Measurements from ENCODE around the gene REC114. TPM values are rescaled to one million over a fixed set of nuclear protein-coding genes. Genes with fewer than 3 reads are reported as not detected.

Gene REC114
- total and polyA plus RNA-seq, 2 donors (not counting 1 experiment from before 2014, with no cell fraction given): not detected

- Histone ChIP-seq H3K79me2 (ENCODE audit: control insufficient read depth, insufficient read depth, low read length) (no peaks in the 10 kb centered on the region), H3K27ac (ENCODE audit: low read length in 2 of 2) (no peak overlapping the region), H3K9ac (ENCODE audit: low read length) (no peak overlapping the region), H3K27me3 (replicated peaks in 1 of 4; ENCODE audit: control extremely low read depth in 1 of 4, control insufficient read depth in 3 of 4, insufficient read depth in 4 of 4, low read length in 3 of 4) (peaks cover 0 to 4% (median 0%) of the 10 kb centered on the region in 4 experiments), H3K9me3 (ENCODE audit: control extremely low read depth in 1 of 3, control insufficient read depth in 2 of 3, insufficient read depth in 1 of 3, low read length in 2 of 3) (no peaks in the 10 kb centered on the region), H2AFZ (ENCODE audit: insufficient read depth, low read depth, low read length, poor library complexity, severe bottlenecking) (no peak overlapping the region), H3K4me1 (ENCODE audit: control insufficient read depth in 2 of 2, insufficient read depth in 2 of 2, low read length in 2 of 2) (no peaks in the 10 kb centered on the region), H3K36me3 (replicated peaks in 1 of 2; ENCODE audit: control extremely low read depth in 1 of 2, control insufficient read depth in 1 of 2, extremely low read depth in 1 of 2, insufficient read depth in 2 of 2, low read length in 1 of 2) (no peaks in the 10 kb centered on the region), H4K20me1 (ENCODE audit: control insufficient read depth, insufficient read depth, low read length, poor library complexity, severe bottlenecking) (no peaks in the 10 kb centered on the region), H3K4me3 (ENCODE audit: control extremely low read depth in 1 of 5, extremely low read depth in 1 of 5, insufficient read depth in 1 of 5, low read depth in 2 of 5, low read length in 4 of 5) (no peak overlapping the region), H3K4me2 (replicated peaks; ENCODE audit: low read depth, low read length, poor library complexity, severe bottlenecking) (no peak overlapping the region)
- H3K27ac Mint-ChIP-seq: no peak overlapping the region
- H3K9me3 Mint-ChIP-seq (ENCODE audit: insufficient read depth): no peaks in the 10 kb centered on the region
- ATAC-seq (ENCODE audit: low read depth) (no peak), DNase-seq (no peak)
- ChIA-PET CTCF (no interaction called here), POLR2A (no interaction called here)
- no peak for TF ChIP-seq EZH2 (IDR thresholded peaks at IDR 0.05; ENCODE audit: borderline replicate concordance, insufficient read depth, low read depth, low read length, poor library complexity, severe bottlenecking)
- no peak for TF ChIP-seq CTCF (IDR thresholded peaks at IDR 0.05)
- H3K27me3 Mint-ChIP-seq: peaks cover 38% of the 10 kb centered on the region
- intact Hi-C loops (cut with micrococcal nuclease): no loop called here
- H3K4me3 Mint-ChIP-seq: no peak overlapping the region
- 63% methylated on average over 1 of the region's 4 CpGs for WGBS (ENCODE audit: insufficient coverage)
- no peaks in the 10 kb centered on the region for H3K4me1 Mint-ChIP-seq
These were observed 9.1 kb upstream of the REC114 start for GRCh38 chr15:73433873-73434272.

GRCh38 chr15:73436613-73437012 is 6.4 kb upstream of the REC114 start:
- Histone ChIP-seq H3K27ac (ENCODE audit: low read length in 2 of 2) (no peak overlapping the region), H3K9ac (ENCODE audit: low read length) (no peak overlapping the region), H3K79me2 (ENCODE audit: control insufficient read depth, insufficient read depth, low read length) (no peaks in the 10 kb centered on the region), H3K4me2 (replicated peaks; ENCODE audit: low read depth, low read length, poor library complexity, severe bottlenecking) (no peak overlapping the region), H3K4me3 (ENCODE audit: control extremely low read depth in 1 of 5, extremely low read depth in 1 of 5, insufficient read depth in 1 of 5, low read depth in 2 of 5, low read length in 4 of 5) (no peak overlapping the region), H2AFZ (ENCODE audit: insufficient read depth, low read depth, low read length, poor library complexity, severe bottlenecking) (no peak overlapping the region), H4K20me1 (ENCODE audit: control insufficient read depth, insufficient read depth, low read length, poor library complexity, severe bottlenecking) (no peaks in the 10 kb centered on the region), H3K36me3 (replicated peaks in 1 of 2; ENCODE audit: control extremely low read depth in 1 of 2, control insufficient read depth in 1 of 2, extremely low read depth in 1 of 2, insufficient read depth in 2 of 2, low read length in 1 of 2) (no peaks in the 10 kb centered on the region), H3K27me3 (replicated peaks in 1 of 4; ENCODE audit: control extremely low read depth in 1 of 4, control insufficient read depth in 3 of 4, insufficient read depth in 4 of 4, low read length in 3 of 4) (peaks cover 0 to 4% (median 2%) of the 10 kb centered on the region in 4 experiments), H3K9me3 (ENCODE audit: control extremely low read depth in 1 of 3, control insufficient read depth in 2 of 3, insufficient read depth in 1 of 3, low read length in 2 of 3) (no peaks in the 10 kb centered on the region), H3K4me1 (ENCODE audit: control insufficient read depth in 2 of 2, insufficient read depth in 2 of 2, low read length in 2 of 2) (no peaks in the 10 kb centered on the region)
- CTCF ChIA-PET: no interaction called here
- ATAC-seq (ENCODE audit: low read depth) (no peak), DNase-seq (no peak)
- peaks cover 36% of the 10 kb centered on the region for H3K27me3 Mint-ChIP-seq
- POLR2A ChIA-PET: no interaction called here
- no peak overlapping the region for H3K4me3 Mint-ChIP-seq
- TF ChIP-seq EZH2 (IDR thresholded peaks at IDR 0.05; ENCODE audit: borderline replicate concordance, insufficient read depth, low read depth, low read length, poor library complexity, severe bottlenecking) (no peak), CTCF (IDR thresholded peaks at IDR 0.05) (no peak)
- no peaks in the 10 kb centered on the region for H3K9me3 Mint-ChIP-seq (ENCODE audit: insufficient read depth)
- intact Hi-C loops (cut with micrococcal nuclease): no loop called here
- H3K27ac Mint-ChIP-seq: no peak overlapping the region
- no CpG with 5 or more reads among the region's 2 CpGs for WGBS (ENCODE audit: insufficient coverage)
- no peaks in the 10 kb centered on the region for H3K4me1 Mint-ChIP-seq
